Measurements from ENCODE around the gene CHRNG. TPM values are rescaled to one million over a fixed set of nuclear protein-coding genes. Genes with fewer than 3 reads are reported as not detected.

CHRNG gene
- total RNA-seq, 1 experiment from 2014 or later = not detected

GRCh38 chr2:232574674-232575403 lies 35.3 kb downstream of the CHRNG start:
- H3K27ac ChIP-seq = no peak overlapping the region
- no peak for DNase-seq (ENCODE audit: low read depth in 1 of 2, low spot score in 2 of 2)
- no peaks in the 10 kb centered on the region for H3K27me3 ChIP-seq (replicated peaks)
- no peaks in the 10 kb centered on the region for H3K9me3 ChIP-seq (replicated peaks)
- H3K4me1 ChIP-seq (replicated peaks) = no peaks in the 10 kb centered on the region
- peaks cover 54% of the 10 kb centered on the region for H3K36me3 ChIP-seq
- no peak overlapping the region for H3K4me3 ChIP-seq

- Histone ChIP-seq H3K9me3 (replicated peaks) (no peaks in the 10 kb centered on the region), H3K36me3 (peaks cover 48% of the 10 kb centered on the region), H3K27ac (no peak overlapping the region), H3K27me3 (replicated peaks) (no peaks in the 10 kb centered on the region), H3K4me1 (replicated peaks) (no peaks in the 10 kb centered on the region), H3K4me3 (no peak overlapping the region)
- no peak for DNase-seq (ENCODE audit: low read depth in 1 of 2, low spot score in 2 of 2)
These were observed 35.9 kb downstream of the CHRNG start for GRCh38 chr2:232575404-232575746.

GRCh38 chr2:232576995-232577394 lies 37.5 kb downstream of the CHRNG start:
- Histone ChIP-seq H3K27me3 (replicated peaks) (no peaks in the 10 kb centered on the region), H3K4me1 (replicated peaks) (no peaks in the 10 kb centered on the region), H3K36me3 (peaks cover 47% of the 10 kb centered on the region), H3K9me3 (replicated peaks) (no peaks in the 10 kb centered on the region), H3K27ac (no peak overlapping the region), H3K4me3 (no peak overlapping the region)
- no peak for DNase-seq (ENCODE audit: low read depth in 1 of 2, low spot score in 2 of 2)

GRCh38 chr2:232577841-232578240 lies 38.3 kb downstream of the CHRNG start:
- no peak for DNase-seq (ENCODE audit: low read depth in 1 of 2, low spot score in 2 of 2)
- Histone ChIP-seq H3K27me3 (replicated peaks) (no peaks in the 10 kb centered on the region), H3K4me1 (replicated peaks) (no peaks in the 10 kb centered on the region), H3K4me3 (no peak overlapping the region), H3K27ac (no peak overlapping the region), H3K9me3 (replicated peaks) (no peaks in the 10 kb centered on the region), H3K36me3 (peaks cover 51% of the 10 kb centered on the region)

- Histone ChIP-seq H3K36me3 (peaks cover 46% of the 10 kb centered on the region), H3K4me3 (no peak overlapping the region), H3K9me3 (replicated peaks) (no peaks in the 10 kb centered on the region), H3K27ac (no peak overlapping the region), H3K4me1 (replicated peaks) (no peaks in the 10 kb centered on the region), H3K27me3 (replicated peaks) (no peaks in the 10 kb centered on the region)
- no peak for DNase-seq (ENCODE audit: low read depth in 1 of 2, low spot score in 2 of 2)
These were observed 39.1 kb downstream of the CHRNG start for GRCh38 chr2:232578626-232579025.

GRCh38 chr2:232580648-232580981 lies 41.1 kb downstream of the CHRNG start:
- Histone ChIP-seq H3K27ac (no peak overlapping the region), H3K36me3 (peaks cover 33% of the 10 kb centered on the region), H3K9me3 (replicated peaks) (no peaks in the 10 kb centered on the region), H3K4me3 (no peak overlapping the region), H3K27me3 (replicated peaks) (no peaks in the 10 kb centered on the region), H3K4me1 (replicated peaks) (no peaks in the 10 kb centered on the region)
- no peak for DNase-seq (ENCODE audit: low read depth in 1 of 2, low spot score in 2 of 2)

GRCh38 chr2:232581725-232582124 lies 42.2 kb downstream of the CHRNG start:
- no peak overlapping the region for H3K27ac ChIP-seq
- no peaks in the 10 kb centered on the region for H3K4me1 ChIP-seq (replicated peaks)
- DNase-seq (ENCODE audit: low read depth in 1 of 2, low spot score in 2 of 2) = no peak
- no peak overlapping the region for H3K4me3 ChIP-seq
- H3K9me3 ChIP-seq (replicated peaks) = no peaks in the 10 kb centered on the region
- no peaks in the 10 kb centered on the region for H3K27me3 ChIP-seq (replicated peaks)
- H3K36me3 ChIP-seq = peaks cover 30% of the 10 kb centered on the region

GRCh38 chr2:232584238-232584637 lies 44.7 kb downstream of the CHRNG start:
- Histone ChIP-seq H3K4me1 (replicated peaks) (no peaks in the 10 kb centered on the region), H3K27ac (no peak overlapping the region), H3K36me3 (peaks cover 21% of the 10 kb centered on the region), H3K9me3 (replicated peaks) (no peaks in the 10 kb centered on the region), H3K27me3 (replicated peaks) (no peaks in the 10 kb centered on the region), H3K4me3 (no peak overlapping the region)
- no peak for DNase-seq (ENCODE audit: low read depth in 1 of 2, low spot score in 2 of 2)

- Histone ChIP-seq H3K27ac (no peak overlapping the region), H3K27me3 (replicated peaks) (no peaks in the 10 kb centered on the region), H3K4me3 (no peak overlapping the region), H3K9me3 (replicated peaks) (no peaks in the 10 kb centered on the region), H3K36me3 (peaks cover 9% of the 10 kb centered on the region; the same call in 1 of the 2 replicates), H3K4me1 (replicated peaks) (no peaks in the 10 kb centered on the region)
- DNase-seq (ENCODE audit: low read depth in 1 of 2, low spot score in 2 of 2) = no peak
These were observed 47.5 kb downstream of the CHRNG start for GRCh38 chr2:232586943-232587505.

GRCh38 chr2:232587512-232587911 lies 48.0 kb downstream of the CHRNG start:
- Histone ChIP-seq H3K9me3 (replicated peaks) (no peaks in the 10 kb centered on the region), H3K27ac (no peak overlapping the region), H3K27me3 (replicated peaks) (no peaks in the 10 kb centered on the region)

GRCh38 chr2:232588031-232588430 lies 48.5 kb downstream of the CHRNG start:
- DNase-seq (ENCODE audit: low read depth in 1 of 2, low spot score in 2 of 2) = no peak

More at GRCh38 chr2:232587512-232587911, 48.0 kb downstream of the CHRNG start:
- Histone ChIP-seq H3K4me3 (no peak overlapping the region), H3K36me3 (peaks cover 4% of the 10 kb centered on the region; the same call in 1 of the 2 replicates), H3K4me1 (replicated peaks) (no peaks in the 10 kb centered on the region)
- no peak for DNase-seq (ENCODE audit: low read depth in 1 of 2, low spot score in 2 of 2)

GRCh38 chr2:232588680-232589585 lies 49.4 kb downstream of the CHRNG start:
- DNase-seq (ENCODE audit: low read depth in 1 of 2, low spot score in 2 of 2) = no peak
- H3K9me3 ChIP-seq (replicated peaks) = no peaks in the 10 kb centered on the region
- H3K4me1 ChIP-seq (replicated peaks) = no peaks in the 10 kb centered on the region
- no peak overlapping the region for H3K27ac ChIP-seq
- no peaks in the 10 kb centered on the region for H3K27me3 ChIP-seq (replicated peaks)
- no peaks in the 10 kb centered on the region for H3K36me3 ChIP-seq
- H3K4me3 ChIP-seq = no peak overlapping the region

More at GRCh38 chr2:232588031-232588430, 48.5 kb downstream of the CHRNG start:
- Histone ChIP-seq H3K27ac (no peak overlapping the region), H3K4me3 (no peak overlapping the region), H3K36me3 (peaks cover 3% of the 10 kb centered on the region; the same call in 1 of the 2 replicates), H3K4me1 (replicated peaks) (no peaks in the 10 kb centered on the region), H3K9me3 (replicated peaks) (no peaks in the 10 kb centered on the region), H3K27me3 (replicated peaks) (no peaks in the 10 kb centered on the region)

- no peak overlapping the region for H3K4me3 ChIP-seq
- H3K27me3 ChIP-seq (replicated peaks) = no peaks in the 10 kb centered on the region
- no peaks in the 10 kb centered on the region for H3K4me1 ChIP-seq (replicated peaks)
- no peak for DNase-seq (ENCODE audit: low read depth in 1 of 2, low spot score in 2 of 2)
- no peak overlapping the region for H3K27ac ChIP-seq
- no peaks in the 10 kb centered on the region for H3K9me3 ChIP-seq (replicated peaks)
- H3K36me3 ChIP-seq = no peaks in the 10 kb centered on the region
These were observed 53.4 kb downstream of the CHRNG start for GRCh38 chr2:232592772-232593395.

All from SJSA1 (cell line).